AG08395 (cell line): ENCODE results near the gene RIN1.

Experiments
- DNase-seq: peaks from one replicate; pipeline ENCODE4 v3.0.0; 2012; ENCODE audit warnings: mixed read lengths, low spot score

The RIN1 gene

DNA sequence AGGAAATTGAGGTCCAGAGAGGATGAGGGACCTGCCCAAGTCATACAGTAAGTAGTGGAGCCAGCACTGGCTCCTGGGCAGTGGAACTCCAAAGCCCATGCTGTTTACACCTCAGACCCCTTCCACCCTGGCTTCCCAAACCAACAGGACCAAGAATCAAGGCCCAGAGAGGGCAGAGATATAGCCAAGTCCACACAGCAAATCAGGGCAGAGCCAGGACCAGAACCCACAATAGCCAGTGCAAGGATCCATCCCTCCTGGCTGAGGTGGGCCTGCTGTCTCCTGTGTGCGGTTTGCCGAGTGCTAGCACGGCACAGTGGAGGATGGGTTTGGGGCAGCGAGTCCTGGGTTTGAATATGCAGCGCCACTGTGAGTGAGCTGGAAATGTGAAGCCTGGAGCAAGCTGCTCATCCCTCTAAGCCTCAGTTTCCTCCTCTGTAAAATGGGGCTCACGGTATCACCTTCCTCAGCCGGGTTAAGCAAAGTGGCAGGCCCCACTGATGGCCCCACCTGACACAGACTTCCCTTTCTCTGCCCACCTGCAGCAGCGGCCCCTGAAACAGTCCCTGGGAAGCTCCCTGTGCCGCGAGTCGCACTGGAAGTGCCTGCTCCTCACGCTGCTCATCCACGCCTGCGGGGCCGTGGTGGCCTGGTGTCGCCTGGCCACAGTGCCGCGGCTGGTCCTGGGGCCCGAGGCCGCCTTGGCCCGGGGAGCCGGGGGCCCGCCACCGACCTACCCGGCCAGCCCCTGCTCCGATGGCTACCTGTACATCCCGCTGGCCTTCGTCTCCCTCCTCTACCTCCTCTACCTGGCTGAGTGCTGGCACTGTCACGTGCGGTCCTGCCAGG lies 42.2 kb downstream of the RIN1 start:
- no peak for DNase-seq

DNA sequence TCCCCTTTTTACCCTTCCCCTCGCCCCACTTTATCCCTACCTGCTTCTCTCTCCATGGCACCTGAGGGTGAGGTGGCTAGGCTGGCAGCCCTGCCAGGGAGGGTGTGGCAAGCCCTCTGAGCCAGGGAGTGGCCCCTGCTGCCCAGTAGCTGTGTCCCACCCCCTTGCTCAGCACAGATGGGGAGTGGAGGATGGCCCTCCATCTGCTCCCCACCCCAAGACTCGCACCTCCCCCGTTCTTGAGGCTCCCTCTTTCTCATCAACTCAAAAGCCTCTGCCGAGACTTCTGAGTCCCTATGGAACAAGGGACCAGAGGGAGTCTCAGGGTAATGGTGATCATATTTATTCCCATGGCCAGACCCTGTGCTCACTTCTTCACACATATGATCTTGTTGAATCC lies 42.9 kb downstream of the RIN1 start:
- no peak for DNase-seq

DNA sequence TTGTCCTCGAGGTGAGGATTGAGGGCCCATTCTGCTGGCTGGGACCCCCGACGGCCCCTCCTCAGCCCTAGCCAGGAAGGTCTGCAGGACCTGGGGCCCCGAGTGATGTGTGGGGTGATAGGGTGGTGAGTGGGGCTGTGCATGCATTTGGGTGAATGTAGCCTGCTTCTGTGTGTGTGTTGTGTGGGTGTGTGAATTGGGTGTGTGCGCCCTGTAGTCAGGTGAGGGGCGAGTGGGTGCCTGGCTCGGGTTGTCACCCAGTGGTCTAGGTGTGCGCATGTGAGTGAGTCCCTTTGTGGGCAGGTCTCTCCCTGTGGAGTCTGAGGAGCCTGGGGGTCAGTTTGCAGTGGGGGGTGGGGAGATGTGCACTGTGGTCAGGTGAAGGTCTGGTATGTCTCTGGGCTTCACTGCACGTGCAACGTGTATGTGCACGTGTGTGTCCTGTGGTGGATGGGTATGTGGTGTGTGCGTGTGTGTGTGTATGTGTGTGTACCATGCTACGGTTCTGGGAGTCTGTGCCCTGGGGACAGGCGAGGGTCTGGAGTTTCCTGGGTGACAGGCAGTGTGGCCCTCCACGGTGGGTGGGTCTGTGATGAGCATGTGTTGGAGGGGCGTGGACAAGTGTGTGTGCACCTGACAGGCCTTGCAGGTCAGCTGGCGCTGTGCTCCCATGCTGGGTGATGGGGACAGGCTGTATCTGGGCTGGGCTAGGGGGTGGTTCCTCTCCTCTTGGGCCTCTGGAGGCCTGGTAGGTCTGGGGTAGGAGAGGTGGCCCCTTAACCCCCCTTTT lies 43.5 kb downstream of the RIN1 start:
- no peak for DNase-seq

DNA sequence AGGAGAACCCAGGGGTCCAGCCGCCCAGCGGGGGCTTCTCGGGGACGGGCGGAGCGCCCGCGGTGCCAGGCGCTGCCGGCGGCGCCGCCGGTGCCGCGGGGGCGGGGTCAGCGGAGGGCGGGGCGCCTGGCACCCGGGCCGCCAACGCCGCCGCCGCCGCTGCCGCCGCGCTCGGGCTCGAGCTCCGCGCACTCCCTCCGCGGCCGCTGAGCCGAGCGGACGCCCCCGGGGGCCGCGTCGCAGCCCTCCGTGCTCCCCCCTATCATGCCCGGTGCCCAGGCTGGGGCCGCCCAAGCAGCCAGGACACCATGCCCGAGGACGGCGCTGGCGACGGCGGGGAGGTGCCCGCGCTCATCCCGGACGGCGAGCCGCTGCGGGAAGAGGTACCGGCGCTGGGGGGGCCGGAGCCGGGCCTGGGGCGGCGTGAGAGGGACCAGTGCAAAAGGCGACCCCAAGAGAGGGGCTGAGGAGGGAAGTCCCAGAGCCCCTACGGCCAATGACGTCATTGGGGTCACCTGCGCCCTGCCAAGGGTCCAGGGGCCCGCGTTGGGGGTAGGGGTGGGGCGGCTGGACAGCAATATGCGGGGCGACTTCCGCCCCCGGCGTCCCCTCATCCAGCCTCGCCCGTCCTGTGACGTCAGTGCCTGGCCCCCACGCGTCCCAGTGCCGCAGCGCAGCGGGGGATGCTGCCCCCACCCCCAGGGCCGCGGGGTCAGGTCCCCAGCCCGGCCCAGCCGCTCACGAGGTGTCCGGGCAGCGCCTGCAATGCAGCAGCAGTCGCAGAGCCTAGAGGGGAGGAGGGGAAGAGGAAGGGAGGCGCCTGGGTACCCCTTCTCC lies 44.3 kb downstream of the RIN1 start, which contains the start of gene TMEM151A:
Gene TMEM151A, plus strand, starts transcription at position 189 of the 837 bp plus-strand sequence. Its CDS starts 120 bp downstream, at position 309.
- DNase-seq: peak; percentile 19

DNA sequence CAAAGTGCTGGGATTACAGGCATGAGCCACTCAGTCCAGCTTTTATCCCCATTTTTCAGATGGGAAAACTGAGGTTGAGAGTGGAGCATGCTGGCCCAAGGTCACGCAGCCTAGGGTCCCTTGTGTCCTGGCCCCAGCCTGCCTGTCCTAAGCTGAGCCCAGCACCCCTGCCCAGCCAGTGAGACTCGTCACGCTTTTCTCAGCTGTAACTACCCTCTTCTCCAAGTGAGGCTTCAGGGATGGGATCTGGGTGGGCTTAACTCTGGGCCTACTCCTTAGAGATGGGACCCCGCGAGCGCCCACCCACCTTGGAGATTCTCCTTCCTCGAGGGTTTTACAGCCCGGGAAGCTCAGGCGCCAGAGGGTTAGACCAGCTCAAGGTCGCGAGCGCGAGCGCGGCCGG lies 44.9 kb downstream of the RIN1 start:
- DNase-seq: no peak

DNA sequence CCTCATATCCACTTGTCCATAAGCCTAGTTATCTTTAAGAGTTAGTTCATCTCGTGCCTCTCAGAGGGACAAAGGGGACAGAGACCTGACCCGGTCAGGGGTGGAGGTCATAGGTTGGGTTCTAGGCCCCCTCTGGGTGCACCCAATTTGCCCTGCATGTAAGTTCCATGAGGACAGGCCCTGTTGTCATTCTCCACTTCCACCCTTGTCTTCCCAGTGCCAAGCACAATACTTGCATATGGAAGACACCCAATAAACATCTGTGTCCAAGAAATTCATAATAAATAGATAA lies 46.0 kb downstream of the RIN1 start:
- no peak for DNase-seq

DNA sequence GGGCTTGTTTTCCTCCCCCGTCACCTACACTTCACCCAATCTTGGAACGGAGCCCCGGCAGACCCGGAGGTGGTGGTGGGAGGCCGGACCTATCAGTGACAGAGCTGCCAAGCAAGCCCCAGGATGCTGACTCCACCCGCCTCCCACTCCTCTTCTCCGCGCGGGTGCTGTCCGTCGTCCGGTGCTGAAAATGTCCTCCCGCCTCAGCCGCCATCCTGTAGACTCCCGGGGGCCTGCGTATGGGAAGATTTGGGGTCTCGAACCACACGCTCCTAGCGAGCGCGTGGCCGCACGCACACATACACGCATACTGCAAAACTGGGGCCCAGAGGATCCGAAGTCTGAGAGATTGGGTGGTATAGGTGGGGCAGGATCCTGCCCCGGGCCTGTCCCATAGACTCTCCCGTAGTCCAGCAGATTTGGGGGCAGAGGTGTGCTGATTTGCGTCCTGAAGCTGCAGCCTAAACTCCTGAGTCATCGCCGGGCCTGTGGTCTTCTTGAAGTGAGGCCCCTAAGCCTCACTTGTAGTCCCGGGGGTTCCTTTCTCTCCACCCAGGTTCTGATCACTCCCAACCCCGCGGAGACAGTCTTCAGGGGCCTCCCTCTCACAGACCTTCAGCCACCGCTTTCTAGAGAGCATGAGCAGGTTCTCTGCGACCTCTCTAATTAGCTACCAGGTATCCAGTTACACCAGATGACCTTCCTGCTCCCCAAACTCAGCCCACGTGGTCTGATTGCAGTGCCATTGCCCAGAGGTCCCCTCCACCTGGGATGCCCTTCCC lies 46.5 kb downstream of the RIN1 start:
- no peak for DNase-seq

DNA sequence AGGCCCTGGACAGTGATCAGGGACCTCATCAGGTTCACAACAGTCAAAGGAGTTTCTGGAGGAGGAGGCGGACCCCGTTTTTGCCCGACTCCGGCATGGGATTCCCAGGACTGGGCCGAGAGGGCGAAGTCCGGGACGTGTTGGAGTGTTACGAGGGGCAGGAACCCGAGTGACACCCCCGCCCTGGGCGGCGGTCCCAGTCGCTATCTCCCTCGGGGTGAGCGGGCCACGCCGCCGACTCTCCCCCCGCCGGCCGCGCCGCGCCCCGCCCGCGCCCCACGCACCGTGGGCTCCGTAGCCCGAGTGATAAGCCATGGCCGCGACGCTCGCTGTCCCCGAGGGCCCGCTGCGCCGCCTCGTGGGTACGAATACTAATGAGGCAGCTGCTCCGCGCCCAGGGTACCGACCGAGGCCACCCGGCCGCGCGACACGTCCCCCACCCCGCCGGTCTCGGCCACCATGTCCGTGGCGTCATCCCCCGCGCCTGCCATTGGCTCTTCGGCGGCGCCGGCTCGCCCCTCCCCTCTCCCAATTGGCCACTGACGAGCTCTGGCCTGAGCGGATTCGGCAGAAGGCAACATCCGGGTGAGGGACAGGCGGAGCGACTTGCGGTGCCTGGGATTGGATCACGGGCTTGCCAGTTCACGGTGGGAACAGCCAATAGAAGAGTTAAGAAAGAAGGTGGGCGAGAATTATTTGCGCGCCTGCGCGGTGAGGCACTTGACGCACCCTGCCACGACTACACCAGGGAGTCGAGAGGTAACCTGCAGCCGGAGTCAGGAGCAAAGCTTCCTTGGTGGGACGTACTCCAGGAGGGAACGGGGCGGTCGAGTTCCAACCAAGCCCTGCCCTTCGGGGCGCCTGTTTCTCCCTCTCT lies 47.3 kb downstream of the RIN1 start, which contains the start of gene YIF1A:
Gene YIF1A, minus strand, starts transcription at position 473 of the 877 bp plus-strand sequence. Its CDS starts 158 bp downstream, at position 315.
- peak; percentile 100 for DNase-seq

DNA sequence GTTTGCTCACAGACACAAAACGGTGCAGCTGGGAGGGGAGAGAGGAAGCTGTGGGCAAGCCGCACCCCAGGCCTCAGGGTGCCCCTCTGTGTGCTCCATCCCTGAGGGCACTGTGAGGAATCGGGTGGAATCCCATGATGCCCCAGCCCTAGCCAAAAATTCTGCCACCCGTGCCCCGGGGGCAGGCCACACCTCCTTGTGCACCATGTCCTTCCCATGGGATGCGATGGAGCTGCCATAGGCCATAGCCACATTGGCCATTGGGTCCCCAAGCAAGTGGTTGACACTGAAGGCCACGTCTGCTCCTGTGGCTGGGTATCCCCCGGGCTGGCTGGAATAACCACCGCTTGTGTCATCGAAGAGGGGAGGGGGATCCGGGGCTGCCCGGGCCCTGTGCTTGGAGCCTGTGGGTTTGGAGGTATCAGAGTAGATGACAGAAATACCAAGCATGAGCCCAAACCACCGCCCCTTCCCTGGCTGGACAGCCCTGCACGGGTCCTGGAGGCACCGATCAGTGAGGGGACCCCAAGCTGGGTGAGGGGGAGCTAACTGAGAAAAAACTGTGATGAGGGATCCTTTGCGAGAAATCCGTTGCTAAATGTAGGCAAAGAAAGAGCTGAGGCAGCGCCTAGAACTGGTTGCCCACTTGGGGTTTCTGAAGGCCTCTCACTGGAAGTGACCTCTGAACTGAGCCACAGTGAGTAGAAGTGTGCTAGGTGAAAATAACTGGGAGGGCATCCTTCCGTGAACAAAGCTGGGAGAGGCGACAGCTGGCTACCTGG lies 48.2 kb downstream of the RIN1 start:
- DNase-seq: no peak

DNA sequence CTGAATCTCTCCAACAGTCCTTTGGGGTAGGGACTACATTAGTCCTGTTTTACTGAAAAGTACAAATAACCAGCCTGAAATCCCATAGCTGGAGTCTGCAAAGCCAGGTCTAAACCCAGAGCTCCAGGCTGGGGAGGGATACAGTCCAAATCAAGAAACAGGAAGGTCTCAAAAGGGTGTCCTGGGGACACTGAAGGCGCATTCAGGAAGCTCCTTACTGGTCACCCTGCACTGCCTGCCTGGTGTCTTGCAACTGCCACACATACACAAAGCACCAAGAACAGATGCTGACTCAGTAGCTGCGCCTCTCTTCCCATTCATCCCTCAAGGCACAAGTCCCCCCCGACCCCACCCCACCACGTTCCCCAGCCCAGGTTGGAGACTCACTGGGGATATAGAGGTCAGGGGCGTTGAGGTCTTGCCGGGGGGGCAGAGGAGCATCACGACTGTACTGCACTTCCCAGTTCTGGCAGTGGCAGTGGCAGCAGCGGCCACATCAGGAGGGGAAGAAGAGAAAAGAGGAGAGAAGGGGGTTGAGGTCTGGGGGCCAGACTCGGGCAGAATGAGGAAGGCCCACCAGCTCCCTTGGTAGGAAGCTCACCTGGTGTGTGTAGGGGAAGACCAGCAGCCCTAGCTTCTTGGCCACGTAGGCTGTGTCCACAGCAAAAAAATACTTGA lies 48.9 kb downstream of the RIN1 start:
- DNase-seq: no peak

DNA sequence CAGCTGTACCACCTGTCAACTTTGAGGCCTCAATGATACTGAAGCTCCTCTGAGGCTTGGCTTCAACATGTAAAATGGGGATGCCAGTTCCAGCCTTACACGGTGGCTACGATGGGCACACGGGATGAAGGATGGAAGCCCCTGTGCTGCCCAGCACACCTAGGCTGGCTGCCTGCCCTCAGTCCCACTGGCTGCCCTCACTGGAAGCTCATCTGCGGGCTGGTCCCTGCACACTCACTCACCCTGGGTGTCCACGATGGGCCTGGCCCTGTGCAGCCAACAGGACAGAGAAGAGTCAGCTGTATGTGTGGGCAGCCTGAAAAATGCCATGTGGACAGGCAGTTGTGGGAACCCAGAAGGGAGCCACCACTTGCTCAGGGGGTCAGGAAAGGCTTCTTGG lies 49.5 kb downstream of the RIN1 start:
- DNase-seq: no peak

DNA sequence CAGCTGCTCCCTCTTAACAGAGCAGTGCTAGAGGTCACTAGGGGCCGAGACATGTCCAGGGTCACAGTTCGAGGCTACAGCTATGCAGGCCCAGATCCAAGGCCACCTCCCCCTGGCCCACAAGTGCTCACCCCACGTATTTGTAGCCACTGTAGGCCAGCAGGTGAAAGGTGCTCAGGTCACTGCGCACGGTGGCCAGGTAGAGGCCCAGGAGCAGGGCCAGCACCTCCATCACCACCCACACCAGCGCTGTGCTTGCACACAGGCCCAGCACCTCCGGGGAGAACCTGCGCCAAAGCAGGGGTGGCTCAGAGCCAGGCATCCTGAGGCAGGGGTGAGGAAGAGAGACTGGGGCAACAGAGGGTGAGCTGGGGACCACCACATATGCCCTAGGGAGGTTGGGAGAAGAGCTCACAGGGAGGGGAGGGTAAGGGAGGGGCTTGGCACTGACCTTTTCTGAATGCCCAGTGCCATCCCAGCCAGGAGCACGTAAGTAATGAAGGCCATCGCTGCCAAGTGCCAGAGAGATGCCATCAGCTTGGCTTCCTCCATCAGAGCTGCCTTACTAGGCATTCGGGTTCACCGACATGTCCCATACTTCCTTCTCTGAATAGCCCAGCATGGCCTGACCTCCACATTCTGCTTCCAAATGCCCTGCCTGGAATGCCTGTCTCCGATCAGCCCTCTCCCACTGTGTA lies 50.8 kb downstream of the RIN1 start:
- DNase-seq: no peak

DNA sequence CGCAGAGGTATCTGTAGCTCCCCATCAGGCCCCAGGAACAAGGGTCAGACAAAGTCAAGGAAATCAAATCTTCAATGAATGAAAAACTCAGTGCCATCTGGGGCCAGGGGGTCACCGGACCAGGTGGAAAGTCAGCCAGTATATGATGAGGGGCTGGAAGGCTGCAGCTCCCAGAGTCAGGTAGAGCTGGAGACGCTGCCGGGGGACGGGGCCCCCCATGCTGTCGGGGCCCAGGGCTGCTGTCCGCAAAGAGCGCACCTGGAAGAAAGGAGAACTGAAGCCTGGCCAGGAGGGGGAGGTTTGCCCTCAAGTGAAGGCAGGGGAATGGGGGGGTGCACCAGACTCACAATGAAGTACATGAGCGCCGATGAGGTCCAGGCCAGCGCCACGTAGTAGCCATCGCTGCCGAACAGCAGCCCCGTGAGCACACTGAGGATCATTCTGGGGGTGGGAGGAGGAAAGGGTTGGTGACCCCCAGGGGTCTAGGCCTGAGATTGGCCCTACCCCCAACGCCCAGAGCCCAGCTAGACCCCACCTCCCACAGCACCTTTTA lies 51.6 kb downstream of the RIN1 start:
- no peak for DNase-seq

DNA sequence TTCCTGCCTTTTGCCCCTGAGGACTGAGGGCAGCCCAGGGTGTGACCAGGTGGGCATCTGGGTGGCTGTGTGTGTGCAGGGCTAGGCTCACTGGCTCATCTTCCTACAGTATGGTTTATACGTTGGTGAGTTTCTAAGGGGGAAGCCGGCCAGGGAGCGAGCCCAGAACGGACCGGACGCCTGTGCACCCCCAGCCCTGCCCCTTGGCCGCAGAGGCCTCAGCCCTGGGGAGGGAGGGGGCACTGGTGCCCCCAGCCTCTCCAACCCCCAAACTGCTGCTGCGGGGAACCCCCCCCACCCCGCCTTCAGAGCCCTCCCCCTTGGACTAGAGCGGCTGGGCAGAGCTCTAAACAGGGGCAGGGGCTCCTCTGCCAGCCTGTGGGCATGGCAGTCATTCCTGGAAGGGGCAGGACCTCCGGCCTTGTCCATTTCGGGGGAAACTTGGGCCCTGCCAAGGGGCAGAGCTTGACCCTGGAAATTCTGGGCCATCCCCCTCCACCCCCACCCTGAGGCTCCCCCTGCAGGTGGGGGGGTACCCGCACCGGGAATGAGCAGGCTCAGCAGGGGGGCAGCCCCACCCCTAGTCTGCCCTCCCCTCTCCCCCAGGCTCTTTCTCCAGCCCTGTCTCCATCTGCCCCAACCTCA lies 52.7 kb downstream of the RIN1 start:
- DNase-seq: no peak

DNA sequence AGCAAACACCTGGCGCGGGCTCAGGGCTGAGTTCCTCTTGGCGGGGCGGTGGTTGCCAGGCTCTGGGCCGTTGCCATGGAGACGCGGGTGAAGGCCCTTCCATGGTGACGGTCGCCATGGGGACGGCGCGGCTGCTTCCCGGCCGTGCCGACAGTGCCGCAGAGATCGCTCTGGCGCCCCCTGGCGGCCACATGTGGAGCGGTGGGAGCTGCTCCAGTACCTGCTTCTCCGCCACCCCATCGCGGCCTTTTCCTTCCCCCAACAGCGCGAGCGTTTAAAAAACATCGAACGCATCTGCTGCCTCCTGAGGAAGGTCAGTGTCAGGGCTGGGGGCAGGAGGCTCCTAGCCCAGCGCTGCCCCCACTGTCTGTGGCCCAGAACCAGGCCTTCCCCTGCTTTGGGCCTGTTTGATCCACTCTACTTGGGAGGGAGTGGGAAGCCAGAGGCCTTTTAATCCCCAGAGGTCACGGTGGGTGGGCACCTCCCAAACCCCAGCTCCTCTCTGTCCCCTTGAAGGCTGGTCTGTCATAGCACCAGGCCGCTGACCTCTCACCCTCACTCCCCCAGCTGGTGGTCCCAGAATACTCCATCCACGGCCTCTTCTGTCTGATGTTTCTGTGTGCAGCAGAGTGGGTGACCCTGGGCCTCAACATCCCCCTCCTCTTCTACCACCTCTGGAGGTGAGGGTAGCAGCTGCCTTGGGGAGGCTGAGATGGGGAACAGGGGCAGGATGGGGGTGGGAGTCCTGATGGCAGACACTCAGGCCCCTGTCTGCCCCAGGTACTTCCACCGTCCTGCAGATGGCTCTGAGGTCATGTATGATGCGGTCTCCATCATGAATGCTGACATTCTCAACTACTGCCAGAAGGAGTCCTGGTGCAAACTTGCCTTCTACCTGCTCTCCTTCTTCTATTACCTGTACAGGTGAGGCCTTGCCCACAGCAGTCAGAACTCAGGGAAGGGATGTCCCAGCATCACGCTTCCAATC lies 53.5 kb downstream of the RIN1 start:
- peak; percentile 98 for DNase-seq
